Testis (tissue), 3 donors: Measurements from ENCODE around the gene NOTUM. TPM values are rescaled to one million over a fixed set of nuclear protein-coding genes. Genes with fewer than 3 reads are reported as not detected.

Experiments used
- DNase-seq: peaks from one replicate; pipeline ENCODE4 v3.0.0-alpha.2; 2019
- H3K27ac ChIP-seq, 2 donors: fragments of 200-600 bp; sonication (generic); one replicate each; pipeline ENCODE4 v1.5.1; 2019
- H3K27me3 ChIP-seq: fragments of 200-600 bp; sonication (generic); one replicate; pipeline ENCODE4 v1.5.1; 2019
- H3K36me3 ChIP-seq: fragments of 200-600 bp; sonication (generic); one replicate; pipeline ENCODE4 v1.5.1; 2017; ENCODE audit warnings: low read depth; ENCODE audit errors: missing control alignments
- H3K4me1 ChIP-seq: fragments of 200-600 bp; sonication (generic); one replicate; pipeline ENCODE4 v1.5.1; 2019
- H3K4me3 ChIP-seq, 2 donors: fragments of 200-600 bp; sonication (generic); one replicate each; pipeline ENCODE4 v1.5.1; 2017 to 2019
- H3K9me3 ChIP-seq: fragments of 200-600 bp; sonication (generic); one replicate; pipeline ENCODE4 v1.5.1; 2017
- POLR2A ChIP-seq: fragments of 450-650 bp; IDR thresholded peaks from one replicate; pipeline ENCODE4 v1.6.1; 2017; ENCODE audit warnings: antibody characterized with exemption, mild to moderate bottlenecking, moderate library complexity
- WGBS, 2 donors: methylation state at CpG; one replicate each; pipeline ENCODE4 v1.1.5; 2018; 5-methylcytosine and 5-hydroxymethylcytosine counted together
- intact Hi-C: fragments of 100-400 bp; cut with DNase I; formaldehyde crosslinking; loops from one replicate; pipeline ENCODE4 v1.15.1; 2023; ENCODE audit warnings: low total_unique reads
- polyA plus RNA-seq: library from polyadenylated mRNA; stranded (reverse); fragments of 350-450 nt; fragmentation: Illumina TruSeq; extraction: RNeasy Lipid Tissue Mini Kit (QIAGEN cat#74804); gene quantifications from one replicate; pipeline ENCODE4 v1.2.3, GENCODE V29; 2014; ENCODE audit warnings: low read depth, low replicate concordance; ENCODE audit not compliant: insufficient read depth
- total RNA-seq, 2 donors: library from RNA; depleted of rRNA; stranded (reverse); fragments of >200 nt; gene quantifications; one replicate each; pipeline ENCODE4 v1.2.3, GENCODE V29; 2016
- TF ChIP-seq, protein P1 (sequence below), 3 experiments: fragments of 450-650 bp in 2 of 3; fragments of 200-600 bp in 1 of 3; sonication (generic) in 1 of 3; IDR thresholded peaks; one replicate each; pipeline ENCODE4 v1.5.1; 2016 to 2019; ENCODE audit warnings: antibody characterized with exemption in 3 of 3, mild to moderate bottlenecking in 2 of 3, moderate library complexity in 1 of 3

The NOTUM gene
- total and polyA plus RNA-seq, 3 donors from 2014 or later, result 5.1 to 13.2 (median 9.5) TPM

DNA sequence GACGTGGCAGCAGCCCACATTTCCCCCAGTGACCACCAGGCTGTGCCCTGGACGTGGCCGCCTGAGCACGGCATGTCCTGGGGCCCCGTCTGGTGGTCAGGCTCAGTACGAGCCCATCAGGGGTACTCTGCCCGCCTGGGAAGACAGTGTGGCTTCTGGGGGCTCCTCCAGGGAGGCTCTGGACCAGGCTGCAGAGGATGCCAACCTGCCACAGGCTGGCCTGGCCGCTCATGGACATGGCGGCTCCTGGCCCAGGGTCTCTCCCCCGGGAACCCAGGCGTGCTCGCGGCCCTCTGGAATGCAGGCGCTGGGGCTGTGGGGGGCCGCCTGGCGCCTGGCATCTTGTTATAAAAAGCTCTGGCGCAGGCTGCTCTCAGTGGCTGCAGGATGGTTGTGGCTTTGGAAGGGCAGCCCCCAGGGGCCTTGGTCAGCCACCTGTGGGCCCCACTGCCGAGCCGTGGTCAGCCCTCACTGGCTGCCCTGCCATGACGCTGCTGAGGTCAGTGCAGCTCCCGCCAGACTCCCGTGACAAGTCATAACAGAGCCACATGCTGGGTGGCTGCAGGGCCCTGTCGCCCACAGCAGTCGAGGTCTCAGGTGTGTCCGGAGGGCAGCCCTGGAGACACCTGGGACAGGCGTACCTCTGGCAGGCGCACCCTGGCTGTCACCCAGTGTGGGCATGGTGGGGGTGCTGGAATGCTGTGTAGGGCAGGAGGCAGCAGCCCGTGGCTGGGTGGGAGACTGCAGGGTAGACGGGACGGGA, 46.7 kb upstream of the NOTUM start:
- Histone ChIP-seq H3K4me3 (no peak overlapping the region), H3K9me3 (no peaks in the 10 kb centered on the region), H3K27me3 (no peaks in the 10 kb centered on the region), H3K36me3 (no peaks in the 10 kb centered on the region), H3K27ac (no peak overlapping the region), H3K4me1 (no peaks in the 10 kb centered on the region)
- no peak for TF ChIP-seq POLR2A
- TF ChIP-seq, protein P1, sequence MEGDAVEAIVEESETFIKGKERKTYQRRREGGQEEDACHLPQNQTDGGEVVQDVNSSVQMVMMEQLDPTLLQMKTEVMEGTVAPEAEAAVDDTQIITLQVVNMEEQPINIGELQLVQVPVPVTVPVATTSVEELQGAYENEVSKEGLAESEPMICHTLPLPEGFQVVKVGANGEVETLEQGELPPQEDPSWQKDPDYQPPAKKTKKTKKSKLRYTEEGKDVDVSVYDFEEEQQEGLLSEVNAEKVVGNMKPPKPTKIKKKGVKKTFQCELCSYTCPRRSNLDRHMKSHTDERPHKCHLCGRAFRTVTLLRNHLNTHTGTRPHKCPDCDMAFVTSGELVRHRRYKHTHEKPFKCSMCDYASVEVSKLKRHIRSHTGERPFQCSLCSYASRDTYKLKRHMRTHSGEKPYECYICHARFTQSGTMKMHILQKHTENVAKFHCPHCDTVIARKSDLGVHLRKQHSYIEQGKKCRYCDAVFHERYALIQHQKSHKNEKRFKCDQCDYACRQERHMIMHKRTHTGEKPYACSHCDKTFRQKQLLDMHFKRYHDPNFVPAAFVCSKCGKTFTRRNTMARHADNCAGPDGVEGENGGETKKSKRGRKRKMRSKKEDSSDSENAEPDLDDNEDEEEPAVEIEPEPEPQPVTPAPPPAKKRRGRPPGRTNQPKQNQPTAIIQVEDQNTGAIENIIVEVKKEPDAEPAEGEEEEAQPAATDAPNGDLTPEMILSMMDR (IDR thresholded peaks at IDR 0.05), result no peak
- intact Hi-C loops, result no loop called here
- DNase-seq, result no peak
- 91 to 94% methylated on average over 3 to 30 of the region's 30 CpGs for WGBS, 2 donors

DNA sequence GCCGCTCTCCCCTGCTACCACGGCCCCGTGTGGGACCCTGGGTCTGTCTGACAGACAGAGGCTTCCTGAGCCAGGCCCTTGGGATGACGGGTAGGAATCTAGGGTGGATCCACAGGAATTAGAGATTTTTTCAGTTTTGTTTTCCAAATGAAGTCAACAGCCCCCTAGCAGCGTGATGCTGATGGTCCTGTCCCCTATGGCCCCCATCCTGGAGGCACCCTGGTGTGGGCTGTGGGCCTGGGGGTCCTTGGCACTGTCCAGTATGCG, 46.2 kb upstream of the NOTUM start:
- Histone ChIP-seq H3K27me3 (no peaks in the 10 kb centered on the region), H3K4me3 (no peak overlapping the region), H3K36me3 (no peaks in the 10 kb centered on the region), H3K27ac (no peak overlapping the region), H3K4me1 (no peaks in the 10 kb centered on the region), H3K9me3 (no peaks in the 10 kb centered on the region)
- DNase-seq, result no peak
- intact Hi-C loops, result no loop called here
- no peak for TF ChIP-seq POLR2A
- TF ChIP-seq, protein P1 (IDR thresholded peaks at IDR 0.05), result no peak
- 91 to 94% methylated on average over 3 to 6 of the region's 6 CpGs for WGBS, 2 donors

- H3K27ac ChIP-seq, result no peak overlapping the region
- no peaks in the 10 kb centered on the region for H3K36me3 ChIP-seq
- no peaks in the 10 kb centered on the region for H3K9me3 ChIP-seq
- H3K4me3 ChIP-seq, result no peak overlapping the region
- WGBS, 2 donors, result 77 to 86% methylated on average over 15 to 24 of the region's 24 CpGs
- H3K4me1 ChIP-seq, result no peaks in the 10 kb centered on the region
- no peak for TF ChIP-seq POLR2A
- TF ChIP-seq, protein P1 (IDR thresholded peaks at IDR 0.05), result no peak
- no peak for DNase-seq
- no peaks in the 10 kb centered on the region for H3K27me3 ChIP-seq
- intact Hi-C loops, result no loop called here
Measured at GRCh38 chr17:82006468-82007227, 45.7 kb upstream of the NOTUM start.

- Histone ChIP-seq H3K27me3 (no peaks in the 10 kb centered on the region), H3K4me1 (no peaks in the 10 kb centered on the region), H3K36me3 (no peaks in the 10 kb centered on the region), H3K4me3 (no peak overlapping the region), H3K9me3 (no peaks in the 10 kb centered on the region), H3K27ac (no peak overlapping the region)
- WGBS, 2 donors, result 91 to 95% methylated on average over 16 to 30 of the region's 30 CpGs
- intact Hi-C loops, result no loop called here
- no peak for TF ChIP-seq POLR2A
- TF ChIP-seq, protein P1 (IDR thresholded peaks at IDR 0.05), result no peak
- DNase-seq, result no peak
Measured at GRCh38 chr17:82005701-82006348, 44.8 kb upstream of the NOTUM start.
